ENCODE measurements around the gene TJP2. TPM values are rescaled to one million over a fixed set of nuclear protein-coding genes. Genes with fewer than 3 reads are reported as not detected.

The TJP2 gene
- total RNA-seq, 1 donor from 2014 or later: 35.5 TPM

GRCh38 chr9:69317081-69317480 lies 143.0 kb downstream of the TJP2 start:
- no peak overlapping the region for H3K4me3 Mint-ChIP-seq

DNA sequence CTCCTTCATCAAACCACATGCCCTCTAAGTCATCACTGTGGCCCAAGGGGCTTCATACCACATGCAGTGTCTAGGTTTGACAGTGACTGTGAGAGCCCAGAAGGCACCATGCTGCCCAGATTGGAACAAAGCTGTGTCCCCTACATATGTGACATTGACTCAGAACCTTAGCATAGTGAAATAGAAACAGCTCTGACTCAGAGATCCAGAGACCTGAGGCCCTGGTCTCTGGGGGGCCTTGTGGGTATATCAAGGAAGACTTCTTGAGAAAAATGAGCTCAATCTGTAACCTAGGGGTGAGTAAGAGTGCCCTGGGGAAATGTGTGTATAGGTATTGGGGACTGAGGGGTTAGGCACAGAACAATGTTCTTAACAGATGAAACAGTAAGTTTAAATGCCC lies 143.8 kb downstream of the TJP2 start:
- Histone ChIP-seq H2AFZ (replicated peaks) (no peak overlapping the region), H4K20me1 (ENCODE audit: low read depth) (no peaks in the 10 kb centered on the region), H3K27me3 (peaks cover 10% of the 10 kb centered on the region), H3K27ac (no peak overlapping the region), H3K9me3 (ENCODE audit: low read depth) (no peaks in the 10 kb centered on the region), H3F3A (ENCODE audit: low read depth) (no peaks in the 10 kb centered on the region), H3K36me3 (no peaks in the 10 kb centered on the region), H3K79me2 (ENCODE audit: low read depth) (no peaks in the 10 kb centered on the region), H3K9ac (no peak overlapping the region), H3K4me2 (no peak overlapping the region), H3K4me3 (no peak overlapping the region), H3K4me1 (peaks cover 14% of the 10 kb centered on the region)
- Mint-ChIP-seq H3K4me3 (no peak overlapping the region), H3K27ac (no peak overlapping the region), H3K4me1 (peaks cover 13% of the 10 kb centered on the region), H3K9me3 (peaks cover 18% of the 10 kb centered on the region), H3K27me3 (ENCODE audit: insufficient read depth, low read depth) (peaks cover 12% of the 10 kb centered on the region), H3K36me3 (peaks cover 4% of the 10 kb centered on the region)
- no peak for DNase-seq (ENCODE audit: low spot score)
- no peak for TF ChIP-seq EZH2phosphoT487 (IDR thresholded peaks at IDR 0.05)

More at GRCh38 chr9:69317081-69317480, 143.0 kb downstream of the TJP2 start:
- TF ChIP-seq EZH2 (IDR thresholded peaks at IDR 0.05) (no peak), EZH2phosphoT487 (IDR thresholded peaks at IDR 0.05) (no peak)
- TF ChIP-seq, protein P1, sequence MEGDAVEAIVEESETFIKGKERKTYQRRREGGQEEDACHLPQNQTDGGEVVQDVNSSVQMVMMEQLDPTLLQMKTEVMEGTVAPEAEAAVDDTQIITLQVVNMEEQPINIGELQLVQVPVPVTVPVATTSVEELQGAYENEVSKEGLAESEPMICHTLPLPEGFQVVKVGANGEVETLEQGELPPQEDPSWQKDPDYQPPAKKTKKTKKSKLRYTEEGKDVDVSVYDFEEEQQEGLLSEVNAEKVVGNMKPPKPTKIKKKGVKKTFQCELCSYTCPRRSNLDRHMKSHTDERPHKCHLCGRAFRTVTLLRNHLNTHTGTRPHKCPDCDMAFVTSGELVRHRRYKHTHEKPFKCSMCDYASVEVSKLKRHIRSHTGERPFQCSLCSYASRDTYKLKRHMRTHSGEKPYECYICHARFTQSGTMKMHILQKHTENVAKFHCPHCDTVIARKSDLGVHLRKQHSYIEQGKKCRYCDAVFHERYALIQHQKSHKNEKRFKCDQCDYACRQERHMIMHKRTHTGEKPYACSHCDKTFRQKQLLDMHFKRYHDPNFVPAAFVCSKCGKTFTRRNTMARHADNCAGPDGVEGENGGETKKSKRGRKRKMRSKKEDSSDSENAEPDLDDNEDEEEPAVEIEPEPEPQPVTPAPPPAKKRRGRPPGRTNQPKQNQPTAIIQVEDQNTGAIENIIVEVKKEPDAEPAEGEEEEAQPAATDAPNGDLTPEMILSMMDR (IDR thresholded peaks at IDR 0.05): no peak
- Histone ChIP-seq H3K9ac (no peak overlapping the region), H3K4me2 (no peak overlapping the region), H2AFZ (replicated peaks) (no peak overlapping the region), H3K4me1 (peaks cover 14% of the 10 kb centered on the region), H4K20me1 (ENCODE audit: low read depth) (no peaks in the 10 kb centered on the region), H3K9me3 (ENCODE audit: low read depth) (no peaks in the 10 kb centered on the region), H3K36me3 (no peaks in the 10 kb centered on the region), H3K27ac (no peak overlapping the region), H3K27me3 (peaks cover 2% of the 10 kb centered on the region), H3F3A (ENCODE audit: low read depth) (no peaks in the 10 kb centered on the region), H3K4me3 (no peak overlapping the region), H3K79me2 (ENCODE audit: low read depth) (no peaks in the 10 kb centered on the region)
- H3K27ac Mint-ChIP-seq: no peak overlapping the region
- peaks cover 4% of the 10 kb centered on the region for H3K36me3 Mint-ChIP-seq
- peaks cover 9% of the 10 kb centered on the region for H3K27me3 Mint-ChIP-seq (ENCODE audit: insufficient read depth, low read depth)
- H3K9me3 Mint-ChIP-seq: peaks cover 23% of the 10 kb centered on the region
- H3K4me1 Mint-ChIP-seq: peaks cover 13% of the 10 kb centered on the region
- DNase-seq (ENCODE audit: low spot score): no peak

GRCh38 chr9:69319324-69320025 lies 145.4 kb downstream of the TJP2 start:
- no peaks in the 10 kb centered on the region for H3K9me3 ChIP-seq (ENCODE audit: low read depth)
- TF ChIP-seq EZH2 (IDR thresholded peaks at IDR 0.05) (no peak), EZH2phosphoT487 (IDR thresholded peaks at IDR 0.05) (no peak)
- TF ChIP-seq, protein P1 (IDR thresholded peaks at IDR 0.05): no peak
- H2AFZ ChIP-seq (replicated peaks): no peak overlapping the region
- no peak overlapping the region for H3K9ac ChIP-seq
- Mint-ChIP-seq H3K9me3 (peaks cover 4% of the 10 kb centered on the region), H3K4me3 (no peak overlapping the region), H3K36me3 (no peaks in the 10 kb centered on the region), H3K27me3 (ENCODE audit: insufficient read depth, low read depth) (peaks cover 21% of the 10 kb centered on the region), H3K4me1 (peaks cover 16% of the 10 kb centered on the region), H3K27ac (no peak overlapping the region)
- H3F3A ChIP-seq (ENCODE audit: low read depth): no peaks in the 10 kb centered on the region
- no peaks in the 10 kb centered on the region for H3K36me3 ChIP-seq
- peaks cover 26% of the 10 kb centered on the region for H3K27me3 ChIP-seq
- no peaks in the 10 kb centered on the region for H4K20me1 ChIP-seq (ENCODE audit: low read depth)
- peaks cover 14% of the 10 kb centered on the region for H3K4me1 ChIP-seq
- H3K79me2 ChIP-seq (ENCODE audit: low read depth): no peaks in the 10 kb centered on the region
- H3K27ac ChIP-seq: no peak overlapping the region
- peak overlapping the region; percentile 20 for H3K4me2 ChIP-seq
- H3K4me3 ChIP-seq: no peak overlapping the region
- peak; percentile 8 for DNase-seq (ENCODE audit: low spot score)

DNA sequence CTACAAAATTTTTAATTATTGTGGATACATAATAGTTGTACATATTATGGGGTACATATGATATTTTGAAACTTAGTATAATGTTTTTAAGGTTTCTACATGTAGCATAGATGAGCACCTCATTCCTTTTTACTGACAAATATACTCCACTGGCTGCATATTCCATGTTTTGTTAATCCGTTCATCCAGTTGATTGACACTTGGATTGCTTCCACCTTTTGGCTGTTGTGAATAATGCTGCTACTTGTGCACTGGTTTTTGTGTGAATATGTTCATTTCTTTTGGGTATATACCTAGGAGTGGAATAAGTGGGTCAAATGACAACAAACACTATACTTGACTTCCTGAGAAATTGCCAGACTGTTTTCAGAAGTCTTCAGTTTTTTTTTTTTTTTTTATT lies 148.2 kb downstream of the TJP2 start:
- H3K36me3 ChIP-seq: no peaks in the 10 kb centered on the region
- no peaks in the 10 kb centered on the region for H4K20me1 ChIP-seq (ENCODE audit: low read depth)
- H3K79me2 ChIP-seq (ENCODE audit: low read depth): no peaks in the 10 kb centered on the region
- TF ChIP-seq, protein P1 (IDR thresholded peaks at IDR 0.05): no peak
- TF ChIP-seq EZH2 (IDR thresholded peaks at IDR 0.05): no peak
- TF ChIP-seq EZH2phosphoT487 (IDR thresholded peaks at IDR 0.05): no peak
- Mint-ChIP-seq H3K9me3 (peaks cover 2% of the 10 kb centered on the region), H3K36me3 (no peaks in the 10 kb centered on the region), H3K4me3 (no peak overlapping the region), H3K27ac (no peak overlapping the region), H3K27me3 (ENCODE audit: insufficient read depth, low read depth) (peaks cover 39% of the 10 kb centered on the region), H3K4me1 (peaks cover 25% of the 10 kb centered on the region)
- no peak overlapping the region for H3K27ac ChIP-seq
- DNase-seq (ENCODE audit: low spot score): no peak
- H3K4me1 ChIP-seq: peaks cover 14% of the 10 kb centered on the region
- H3K9ac ChIP-seq: no peak overlapping the region
- no peaks in the 10 kb centered on the region for H3K9me3 ChIP-seq (ENCODE audit: low read depth)
- no peak overlapping the region for H2AFZ ChIP-seq (replicated peaks)
- H3F3A ChIP-seq (ENCODE audit: low read depth): peaks cover 7% of the 10 kb centered on the region
- peaks cover 52% of the 10 kb centered on the region for H3K27me3 ChIP-seq
- H3K4me2 ChIP-seq: no peak overlapping the region
- H3K4me3 ChIP-seq: no peak overlapping the region

Measured in neural progenitor cell (in vitro differentiated cells).